CD4-positive, alpha-beta T cell treated with Interleukin-2 at 100 ng/mL for 4 hours (primary cell): ENCODE results near the gene IMMP2L.

Source experiments
- DNase-seq: peaks from one replicate; pipeline ENCODE4 v3.0.0-alpha.2; 2020; ENCODE audit warnings: low spot score

The IMMP2L gene

DNA sequence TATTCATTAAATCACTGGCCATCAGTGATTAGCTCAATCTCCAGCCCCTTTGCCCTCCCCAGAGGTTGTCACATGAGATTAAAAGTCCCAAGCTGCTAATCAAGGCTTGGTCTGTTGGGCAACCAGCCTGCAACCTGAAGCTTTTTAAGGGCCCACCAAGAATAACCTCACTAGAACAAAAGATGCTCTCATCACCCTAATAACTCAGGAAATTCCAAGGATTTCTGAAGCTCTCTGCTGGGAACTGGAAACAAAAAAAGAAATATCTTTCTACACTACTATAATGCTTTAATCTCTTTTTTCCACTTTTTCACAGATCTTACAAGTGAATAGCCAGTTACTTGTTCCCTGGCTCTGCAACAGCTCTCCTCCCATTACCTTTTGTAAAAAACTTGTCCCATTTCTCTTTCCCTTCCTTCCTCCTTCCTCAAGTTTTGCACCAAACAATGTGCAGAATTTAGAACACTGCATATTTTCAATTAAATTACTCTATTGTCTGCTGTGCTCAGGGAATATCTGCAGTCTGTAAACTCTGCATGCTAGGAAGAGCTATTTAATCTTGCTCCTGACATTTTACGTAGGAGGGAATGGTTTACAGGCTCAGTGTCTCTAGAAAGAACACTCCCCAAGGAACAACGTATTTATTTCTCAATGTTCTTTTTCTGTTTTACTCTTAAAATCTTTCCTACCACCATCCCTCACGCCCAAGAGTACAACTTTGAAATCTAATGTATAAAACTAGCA is 169.1 kb downstream of the IMMP2L start:
- no peak for DNase-seq

DNA sequence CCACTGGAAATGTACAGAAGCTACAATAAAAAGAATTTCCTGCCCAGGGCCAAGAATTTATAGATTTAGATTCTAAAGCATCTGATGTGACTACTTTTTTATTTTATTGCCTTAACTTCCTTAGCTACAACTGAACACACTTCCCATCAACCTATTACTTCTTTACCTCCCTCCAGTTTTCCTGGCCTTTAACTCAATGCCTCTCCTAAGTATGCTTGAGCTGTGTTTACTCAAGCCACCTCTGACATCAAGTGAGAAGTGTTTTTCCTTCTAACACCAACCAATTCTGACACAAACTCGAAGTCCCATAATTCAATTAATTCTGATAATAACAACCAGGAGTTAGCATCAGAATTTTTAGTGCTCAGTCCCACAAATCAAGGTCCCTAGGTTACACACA is 170.0 kb downstream of the IMMP2L start:
- no peak for DNase-seq

- DNase-seq = no peak
These were observed 172.3 kb downstream of the IMMP2L start for GRCh38 chr7:111390000-111390399.

DNA sequence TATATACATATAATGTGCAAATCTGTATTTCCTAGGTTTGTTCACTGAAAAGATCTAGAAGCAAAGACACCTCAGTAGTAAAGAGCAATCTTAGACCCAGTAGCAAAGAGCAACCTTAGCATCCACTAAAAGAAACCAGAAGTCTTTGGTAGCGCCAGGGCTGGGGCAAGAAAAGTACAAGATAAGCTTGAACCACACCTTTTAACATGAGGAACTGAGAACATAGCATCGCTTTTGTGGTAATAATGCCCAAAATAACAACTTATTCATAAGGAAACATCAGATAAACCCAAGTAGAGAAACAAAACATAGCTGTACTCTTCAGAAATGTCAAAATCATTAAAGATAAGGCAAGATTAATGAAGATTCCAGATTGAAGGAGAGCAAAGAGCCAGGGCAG is 173.4 kb downstream of the IMMP2L start:
- DNase-seq = no peak

DNA sequence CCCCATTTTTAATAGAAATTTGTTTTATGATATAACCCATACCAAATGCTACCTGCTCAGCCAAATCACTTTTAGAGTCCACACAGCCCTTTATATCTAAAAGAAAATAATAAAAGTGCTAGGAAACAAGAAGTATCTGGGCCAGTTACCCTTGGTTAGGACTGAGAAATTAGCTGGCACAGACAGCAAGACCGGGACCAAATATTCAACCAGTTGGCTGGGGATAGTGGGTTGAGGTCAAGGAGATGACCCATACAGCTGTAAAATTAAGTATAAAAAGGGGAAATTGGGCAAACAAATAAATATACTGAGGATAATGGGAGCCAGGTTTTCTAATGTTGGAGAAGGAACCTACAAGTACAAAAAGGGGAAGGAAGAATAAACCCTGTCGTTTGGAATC is 174.3 kb downstream of the IMMP2L start:
- no peak for DNase-seq

- DNase-seq = no peak
These were observed 178.0 kb downstream of the IMMP2L start for GRCh38 chr7:111384065-111384891.

DNA sequence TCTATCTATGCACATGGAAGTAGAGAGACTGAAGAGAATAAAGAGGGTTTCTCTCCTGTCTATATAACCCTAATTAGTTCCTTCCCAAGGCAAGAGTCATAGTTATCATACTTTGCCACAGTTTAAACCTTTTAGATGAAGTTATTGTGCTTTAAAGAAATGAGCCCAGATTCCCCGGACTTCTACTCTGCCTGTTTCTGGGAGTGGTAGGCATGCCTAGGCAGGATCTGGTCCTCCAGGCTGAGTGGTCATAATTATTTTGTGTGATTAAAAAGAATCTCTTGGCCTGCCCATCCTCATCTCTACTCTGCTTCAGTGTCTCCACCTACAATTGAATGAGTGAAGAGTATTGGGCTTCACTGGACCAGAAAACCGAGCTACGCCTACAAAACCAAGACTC is 179.2 kb downstream of the IMMP2L start:
- DNase-seq = no peak

DNA sequence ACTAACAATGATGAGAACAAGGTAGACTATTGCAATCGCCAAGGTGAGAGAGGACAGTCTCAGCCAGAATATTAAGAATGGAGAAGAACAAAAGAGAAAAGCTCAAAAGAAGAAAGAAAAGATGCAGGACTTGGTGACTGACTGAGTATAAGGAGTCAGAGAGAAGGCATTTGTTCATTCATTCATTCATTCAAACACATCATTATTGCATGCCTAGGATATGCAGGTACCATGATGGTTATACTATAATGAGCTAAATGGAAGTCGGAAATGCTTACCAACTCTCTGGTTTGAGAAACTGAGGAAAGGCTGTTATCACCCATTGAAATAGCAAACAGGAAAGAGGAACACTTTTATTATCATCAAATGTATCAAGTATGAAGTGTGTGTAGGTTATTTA is 180.7 kb downstream of the IMMP2L start:
- no peak for DNase-seq

DNA sequence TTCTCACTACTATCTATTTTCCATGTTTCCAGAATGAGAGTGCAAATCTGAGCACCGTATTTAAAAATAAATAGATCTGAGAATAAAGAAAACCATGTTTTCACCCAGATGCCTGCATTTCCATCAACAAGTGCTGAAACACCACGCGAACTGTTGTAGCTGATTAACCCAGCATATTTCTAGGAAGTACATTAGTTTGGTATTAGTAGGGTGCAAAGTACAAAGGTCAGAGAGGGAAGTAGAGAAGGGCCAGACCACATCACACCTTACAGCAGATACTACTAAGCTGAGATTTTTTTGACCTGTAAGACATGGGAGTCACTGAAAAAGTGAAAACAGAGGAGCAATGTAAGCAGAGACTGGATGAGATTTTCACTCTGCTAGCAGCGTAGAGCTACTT is 181.3 kb downstream of the IMMP2L start:
- no peak for DNase-seq

DNA sequence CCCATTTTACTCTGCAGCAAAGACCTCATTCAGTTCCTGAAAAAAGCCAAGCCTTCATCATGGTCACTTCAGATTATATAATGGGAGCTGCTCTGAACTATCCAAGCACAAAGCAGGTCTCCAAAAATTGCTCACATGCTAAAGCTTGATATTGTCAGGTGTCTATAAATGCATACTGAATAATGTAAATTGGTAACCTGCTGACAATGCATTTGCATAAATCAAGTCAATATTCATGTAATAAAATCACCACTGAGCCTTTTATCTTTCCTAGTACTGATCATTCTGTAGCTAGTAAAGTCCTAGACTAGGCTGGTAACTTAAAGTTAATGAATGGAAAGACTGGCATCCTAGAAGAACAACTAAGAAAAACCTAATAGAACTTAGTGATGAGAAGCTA is 188.3 kb downstream of the IMMP2L start:
- no peak for DNase-seq

DNA sequence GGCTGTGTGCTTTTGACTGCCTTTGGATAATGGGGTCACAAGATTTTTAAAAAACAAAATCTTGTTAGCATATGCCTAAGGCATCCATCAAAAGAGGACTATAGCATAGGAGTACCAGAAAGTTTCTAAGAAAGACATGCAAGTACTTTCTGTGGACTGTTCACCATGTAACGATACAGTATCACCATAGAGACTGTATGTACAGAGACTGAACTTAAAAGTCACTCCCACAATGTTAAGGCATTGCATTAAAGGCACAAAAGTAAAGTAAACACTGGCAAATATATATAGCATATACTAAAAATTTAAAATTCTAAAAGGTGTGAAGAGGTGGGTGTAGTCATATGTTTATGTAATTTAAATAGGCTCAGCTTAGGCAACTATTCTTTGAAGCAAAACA is 190.9 kb downstream of the IMMP2L start:
- no peak for DNase-seq

GRCh38 chr7:111370002-111370401 is 192.3 kb downstream of the IMMP2L start:
- DNase-seq = no peak

DNA sequence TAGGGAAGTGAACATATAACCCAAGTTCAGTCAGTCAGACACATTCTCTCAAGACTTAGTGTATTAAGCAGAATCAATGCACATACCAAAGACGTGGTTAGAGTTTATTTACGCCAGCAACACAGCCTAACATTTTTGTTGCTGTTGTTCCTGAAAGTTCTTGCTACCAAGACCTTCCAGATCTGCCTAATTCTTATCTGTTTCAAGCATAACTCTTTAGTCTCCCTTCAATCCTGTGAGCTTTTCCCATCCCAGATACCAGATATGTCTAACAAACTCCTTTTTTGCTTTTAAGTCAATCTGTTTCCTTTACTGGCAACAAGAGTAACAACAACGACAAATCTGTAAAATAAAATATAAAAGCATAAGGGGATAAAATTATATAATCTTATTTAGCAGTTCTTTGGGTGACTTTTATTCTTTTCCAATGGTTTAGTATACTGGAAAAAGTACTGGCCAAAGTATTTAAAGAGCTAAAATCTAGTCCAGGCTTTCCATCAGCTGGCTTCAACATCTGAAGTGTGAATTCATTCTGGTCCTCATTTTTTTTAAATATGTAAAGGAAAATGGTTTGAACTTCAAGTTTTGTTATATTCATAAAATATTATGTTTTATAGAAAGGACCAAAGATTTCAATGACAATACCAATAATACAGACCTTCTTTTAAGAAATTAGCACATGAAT is 193.8 kb downstream of the IMMP2L start:
- DNase-seq = no peak

GRCh38 chr7:111364413-111364812 is 197.9 kb downstream of the IMMP2L start:
- no peak for DNase-seq

DNA sequence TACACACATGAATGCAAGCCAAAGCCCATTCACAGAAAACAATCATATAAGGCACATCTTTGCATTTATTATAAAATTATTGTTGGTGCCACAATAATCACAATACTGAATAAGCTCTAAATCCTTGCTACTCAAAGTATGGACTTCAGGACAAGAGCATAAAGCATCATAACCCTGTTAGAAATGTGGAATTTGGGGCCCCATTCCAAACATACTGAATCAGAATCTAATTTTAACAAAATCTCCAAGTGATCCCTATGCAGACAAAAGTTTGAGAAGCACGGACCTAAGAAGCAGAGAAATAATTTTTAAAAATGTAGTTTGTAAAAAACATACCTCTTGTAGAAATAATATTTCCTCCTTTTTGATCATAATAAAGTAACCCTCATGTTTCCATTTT is 199.2 kb downstream of the IMMP2L start:
- DNase-seq = no peak

DNA sequence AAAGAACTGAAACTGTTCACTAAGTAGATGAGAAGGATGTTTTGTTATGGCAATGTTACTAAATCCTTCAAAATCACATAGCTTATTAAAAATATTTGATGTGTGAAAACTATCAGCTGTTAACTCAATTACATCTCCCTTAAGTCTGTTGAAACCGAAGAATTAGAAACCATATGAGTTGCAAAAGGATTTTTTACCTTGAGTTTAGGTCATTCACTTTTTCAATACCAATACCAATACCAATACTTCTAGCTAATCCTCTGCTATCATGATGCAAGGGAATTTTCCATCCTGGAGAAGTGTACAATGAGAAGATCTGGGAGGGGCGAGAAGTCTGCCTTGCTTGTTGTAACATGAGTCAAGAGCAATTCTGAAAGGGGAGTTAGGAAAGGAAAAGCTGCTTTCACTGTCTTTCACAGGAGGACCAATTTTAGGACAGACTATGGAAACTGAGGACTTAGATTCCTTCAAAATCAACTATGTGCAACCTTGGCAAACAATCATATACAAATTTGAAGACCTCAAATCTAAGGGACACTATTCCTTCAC is 199.7 kb downstream of the IMMP2L start:
- no peak for DNase-seq

- no peak for DNase-seq
These were observed 203.4 kb downstream of the IMMP2L start for GRCh38 chr7:111358915-111359314.

DNA sequence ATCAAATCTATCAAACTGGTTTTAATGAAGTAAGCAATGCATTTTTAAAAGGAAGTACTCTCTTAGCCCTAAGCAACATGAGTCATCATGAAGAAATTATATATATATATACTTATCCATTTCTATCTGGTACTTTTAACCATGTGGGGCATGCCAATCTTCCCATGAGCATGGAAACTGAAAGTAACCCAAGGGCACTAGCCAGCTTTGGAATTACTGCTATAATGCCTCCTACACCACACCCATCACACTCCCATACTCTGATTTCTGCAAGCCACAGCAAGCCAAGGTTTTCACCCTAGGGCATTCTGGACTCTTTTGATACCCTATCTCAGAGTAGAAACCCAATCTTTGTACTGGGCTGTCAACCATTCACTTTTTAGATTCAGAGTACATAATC is 204.6 kb downstream of the IMMP2L start:
- no peak for DNase-seq

DNA sequence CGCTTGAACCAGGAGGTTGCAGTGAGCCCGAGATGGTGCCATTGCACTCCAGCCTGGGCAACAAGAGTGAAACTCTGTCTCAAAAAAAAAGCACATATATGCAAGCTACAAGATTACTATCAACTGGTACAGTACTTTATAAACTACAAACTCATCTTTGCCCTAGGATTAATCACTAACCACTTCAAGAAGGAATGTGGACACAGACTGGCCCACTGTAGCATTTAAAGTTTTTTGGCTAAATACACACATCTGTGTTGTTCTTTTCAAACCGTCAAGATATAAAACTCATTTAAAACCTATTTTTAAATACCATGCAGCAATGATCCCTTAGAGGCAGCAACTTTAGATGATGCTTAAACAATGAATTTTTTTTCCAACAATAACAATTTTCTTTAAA is 205.4 kb downstream of the IMMP2L start:
- no peak for DNase-seq

GRCh38 chr7:111352319-111352718 is 210.0 kb downstream of the IMMP2L start:
- DNase-seq = no peak

GRCh38 chr7:111346219-111346618 is 216.1 kb downstream of the IMMP2L start:
- no peak for DNase-seq

- DNase-seq = no peak
These were observed 219.3 kb downstream of the IMMP2L start for GRCh38 chr7:111343017-111343416.

- DNase-seq = no peak
These were observed 223.3 kb downstream of the IMMP2L start for GRCh38 chr7:111339006-111339405.
